SK-N-MC (cell line): ENCODE measurements around the gene RBM24.

ENCODE experiments used
- EZH2 ChIP-seq: fragments of 200-600 bp; sonication (generic); IDR thresholded peaks from one replicate; pipeline ENCODE4 v1.6.1; 2017; ENCODE audit warnings: antibody characterized with exemption
- FOXP2 ChIP-seq: optimal IDR thresholded peaks from 2 replicates; pipeline ENCODE3; 2011; ENCODE audit warnings: mild to moderate bottlenecking, moderate library complexity; ENCODE audit not compliant: insufficient read depth; ENCODE audit errors: extremely low read length, control extremely low read depth
- POLR2AphosphoS5 ChIP-seq: IDR thresholded peaks from 2 replicates; pipeline ENCODE4 v1.6.1; 2012; ENCODE audit warnings: mild to moderate bottlenecking, low read depth, low read length, borderline replicate concordance

- TF ChIP-seq EZH2, result no peak
- TF ChIP-seq POLR2AphosphoS5, result no peak
- TF ChIP-seq FOXP2, result no peak
Observed at GRCh38 chr6:17278289-17279063, 2.7 kb upstream of the RBM24 start.
